HFF-Myc (cell line): ENCODE measurements around the gene CEP63.

ENCODE experiments used
- DNase-seq: peaks from one replicate; pipeline ENCODE4 v3.0.0-alpha.2; 2011; ENCODE audit warnings: low read depth; ENCODE audit errors: extremely low read depth
- H3K4me3 ChIP-seq: replicated peaks from 2 replicates; pipeline ENCODE4 v1.5.1; 2011; ENCODE audit warnings: low read depth, mild to moderate bottlenecking, control low read depth, low read length
- TF ChIP-seq, protein P1 (sequence below): IDR thresholded peaks from 2 replicates; pipeline ENCODE4 v1.5.1; 2012; ENCODE audit warnings: mild to moderate bottlenecking, low read depth, low read length, control low read depth; ENCODE audit errors: missing control alignments

Gene CEP63

DNA sequence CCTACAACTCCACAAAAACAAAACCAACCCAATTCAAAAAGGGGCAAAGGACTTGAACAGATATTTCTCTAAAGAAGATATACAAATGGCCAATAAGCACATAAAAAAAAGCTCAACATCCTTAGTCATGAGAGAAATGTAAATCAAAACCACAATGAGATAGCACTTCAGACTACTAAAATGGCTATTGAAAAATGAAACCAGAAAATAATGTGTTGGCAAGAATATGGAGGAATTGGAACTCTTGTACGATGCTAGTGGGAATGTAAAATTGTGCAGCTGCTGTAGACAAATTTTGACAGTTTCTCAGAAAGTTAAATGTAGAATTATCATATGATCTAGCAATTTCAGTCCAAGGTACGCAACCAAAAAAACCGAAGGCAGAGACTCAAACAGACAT is 136.0 kb downstream of the CEP63 start:
- no peak for DNase-seq
- H3K4me3 ChIP-seq: no peak overlapping the region
- TF ChIP-seq, protein P1, sequence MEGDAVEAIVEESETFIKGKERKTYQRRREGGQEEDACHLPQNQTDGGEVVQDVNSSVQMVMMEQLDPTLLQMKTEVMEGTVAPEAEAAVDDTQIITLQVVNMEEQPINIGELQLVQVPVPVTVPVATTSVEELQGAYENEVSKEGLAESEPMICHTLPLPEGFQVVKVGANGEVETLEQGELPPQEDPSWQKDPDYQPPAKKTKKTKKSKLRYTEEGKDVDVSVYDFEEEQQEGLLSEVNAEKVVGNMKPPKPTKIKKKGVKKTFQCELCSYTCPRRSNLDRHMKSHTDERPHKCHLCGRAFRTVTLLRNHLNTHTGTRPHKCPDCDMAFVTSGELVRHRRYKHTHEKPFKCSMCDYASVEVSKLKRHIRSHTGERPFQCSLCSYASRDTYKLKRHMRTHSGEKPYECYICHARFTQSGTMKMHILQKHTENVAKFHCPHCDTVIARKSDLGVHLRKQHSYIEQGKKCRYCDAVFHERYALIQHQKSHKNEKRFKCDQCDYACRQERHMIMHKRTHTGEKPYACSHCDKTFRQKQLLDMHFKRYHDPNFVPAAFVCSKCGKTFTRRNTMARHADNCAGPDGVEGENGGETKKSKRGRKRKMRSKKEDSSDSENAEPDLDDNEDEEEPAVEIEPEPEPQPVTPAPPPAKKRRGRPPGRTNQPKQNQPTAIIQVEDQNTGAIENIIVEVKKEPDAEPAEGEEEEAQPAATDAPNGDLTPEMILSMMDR: no peak

DNA sequence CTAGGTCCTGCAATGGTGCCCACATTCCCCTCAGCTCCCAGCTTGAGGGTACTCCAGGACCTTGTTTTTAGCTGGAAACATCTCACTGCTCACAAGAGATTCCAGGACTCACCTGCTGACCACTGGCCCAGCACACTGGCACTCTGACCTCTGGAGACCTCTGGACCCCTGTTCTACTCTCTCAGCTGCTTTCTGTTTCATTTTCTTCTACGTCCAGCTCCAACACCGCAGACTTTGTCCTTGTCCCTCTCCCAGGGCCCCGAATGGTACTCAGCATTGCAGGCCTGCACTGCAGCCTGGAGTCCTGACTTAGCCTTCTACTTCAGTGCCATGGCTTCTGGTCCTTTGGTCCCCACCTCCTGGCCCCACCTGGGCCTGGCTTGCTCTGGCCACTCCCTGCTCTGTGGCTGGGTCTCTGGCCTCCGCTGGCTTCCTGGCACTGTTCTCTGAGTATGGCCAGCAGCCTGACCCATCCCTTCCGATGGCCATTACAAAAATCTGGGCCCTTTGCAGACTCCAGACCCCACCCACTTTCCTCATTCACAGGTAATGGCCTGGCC is 137.0 kb downstream of the CEP63 start:
- no peak overlapping the region for H3K4me3 ChIP-seq
- no peak for DNase-seq
- TF ChIP-seq, protein P1: no peak

DNA sequence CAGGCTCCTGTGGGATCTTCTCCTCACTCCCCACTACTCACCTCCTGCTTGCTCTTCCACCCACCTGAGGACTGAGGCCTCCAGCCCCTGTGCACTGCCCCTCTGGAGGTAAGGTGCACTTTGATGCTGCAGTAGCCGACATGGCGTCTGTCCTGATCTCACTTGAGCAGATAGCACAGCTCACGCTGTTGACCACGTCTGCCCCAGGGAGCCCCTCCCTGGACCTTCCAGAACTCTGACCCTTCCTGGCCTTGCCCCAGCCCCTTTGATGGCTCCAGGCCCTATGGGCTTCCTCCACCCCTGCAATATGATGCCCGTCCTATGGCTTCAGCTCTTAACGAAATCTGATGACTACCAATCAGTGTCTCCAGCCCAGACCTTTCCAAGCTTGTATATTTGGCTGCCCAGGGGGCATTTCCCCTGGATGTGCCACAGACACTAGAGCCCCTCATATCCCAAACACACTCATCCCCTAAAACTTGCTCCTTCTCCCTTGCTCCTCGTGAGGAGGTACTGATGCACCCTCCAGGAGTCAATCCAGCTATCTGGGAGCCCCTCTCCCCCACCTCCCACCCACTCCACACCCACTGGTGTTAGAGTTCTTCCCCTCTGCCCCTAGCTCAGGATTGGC is 137.9 kb downstream of the CEP63 start:
- H3K4me3 ChIP-seq: no peak overlapping the region
- DNase-seq: no peak
- TF ChIP-seq, protein P1: no peak
